H7 (cell line): ENCODE results near the gene TRIM52. TPM values are rescaled to one million over a fixed set of nuclear protein-coding genes. Genes with fewer than 3 reads are reported as not detected.
"Not testable (repeated sequence)": the region's sequence is repeated elsewhere in the genome, so short reads cannot be mapped to it uniquely, and the experiment has no call there.

ENCODE experiments used
- DNase-seq: peaks from one replicate; pipeline ENCODE4 v3.0.0; 2012
- H3K27me3 ChIP-seq: 2 replicates; pipeline ENCODE4 v1.6.0; 2011; ENCODE audit warnings: mild to moderate bottlenecking, low read length; ENCODE audit not compliant: control insufficient read depth, insufficient read depth
- H3K36me3 ChIP-seq: replicated peaks from 2 replicates; pipeline ENCODE4 v1.5.1; 2011; ENCODE audit warnings: low read length; ENCODE audit not compliant: control insufficient read depth, insufficient read depth
- H3K4me3 ChIP-seq: 2 replicates; pipeline ENCODE4 v1.5.1; 2011; ENCODE audit warnings: low read depth, mild to moderate bottlenecking, control low read depth, low read length, moderate library complexity; ENCODE audit not compliant: insufficient read depth
- total RNA-seq: library from RNA; depleted of rRNA; stranded (reverse); fragments of >200 nt; shearing (Covaris generic); gene quantifications from 2 replicates; pipeline ENCODE4 v1.2.3, GENCODE V29; 2014

Gene TRIM52
- total RNA-seq, 1 experiment from 2014 or later: 1.9 TPM

DNA sequence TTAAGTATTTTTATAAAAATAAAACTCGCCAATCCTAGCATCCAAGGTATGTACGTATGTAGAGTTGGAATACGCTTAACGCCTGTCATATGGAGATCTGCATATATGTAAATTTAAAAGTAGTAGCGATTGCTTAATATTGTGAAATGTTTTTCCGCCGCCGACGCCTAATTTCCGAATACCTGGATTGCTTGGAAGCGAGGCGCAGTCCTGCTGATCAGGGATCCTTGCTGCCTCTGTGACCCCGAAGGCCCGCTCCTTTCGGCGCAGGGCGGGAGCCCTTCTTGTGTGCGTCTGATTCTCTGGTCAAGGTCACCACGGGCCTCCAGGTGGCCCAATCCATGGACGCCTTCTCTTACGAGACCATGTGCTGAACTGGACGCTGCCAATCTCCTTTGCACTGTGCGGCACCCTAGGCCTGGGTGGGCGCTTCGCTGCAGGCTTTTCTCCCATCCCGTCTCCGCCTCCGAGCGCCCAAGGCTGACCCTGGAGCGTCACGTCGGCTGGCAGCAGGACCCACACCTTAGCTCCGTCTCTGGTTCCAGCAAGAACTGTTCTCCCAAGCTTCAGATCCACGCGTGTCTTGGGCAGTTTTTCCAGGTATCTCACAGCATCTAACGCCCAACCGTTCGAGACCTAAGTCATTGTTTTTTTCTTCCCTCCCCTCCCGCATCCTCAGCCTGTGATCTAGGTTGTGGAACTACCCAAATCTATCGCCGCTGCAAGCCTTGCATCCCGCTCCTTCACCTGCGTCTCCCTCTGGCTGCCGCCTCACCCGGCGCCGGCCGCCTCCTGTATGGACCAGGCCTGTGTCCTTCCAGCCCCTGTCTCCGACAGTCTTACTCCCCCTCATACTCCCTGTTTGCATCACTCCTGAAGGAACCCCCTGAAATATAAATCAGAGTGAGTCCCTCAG lies 41.4 kb downstream of the TRIM52 start:
- H3K27me3 ChIP-seq: peaks cover 11% of the 10 kb centered on the region; the same call in 1 of the 2 replicates
- DNase-seq: no peak
- H3K36me3 ChIP-seq: no peaks in the 10 kb centered on the region
- H3K4me3 ChIP-seq: no peak overlapping the region

DNA sequence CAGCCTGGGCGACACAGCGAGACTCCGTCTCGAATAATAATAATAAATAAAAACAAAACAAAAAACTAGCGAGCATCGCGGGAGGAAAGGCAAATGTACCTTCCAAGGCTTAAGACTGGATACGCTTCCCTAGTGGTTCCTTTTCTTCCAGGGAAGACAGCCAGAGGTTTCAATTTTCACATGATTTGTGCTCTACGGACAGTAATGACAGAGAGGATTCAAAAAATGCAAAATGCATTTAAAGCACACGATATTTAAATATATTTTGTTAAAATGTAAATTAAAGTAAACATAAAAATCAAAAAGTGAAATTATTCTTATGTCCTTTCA lies 42.2 kb downstream of the TRIM52 start:
- DNase-seq: no peak
- peak overlapping the region; percentile 66 for H3K4me3 ChIP-seq
- H3K27me3 ChIP-seq: peaks cover 11% of the 10 kb centered on the region; the same call in 1 of the 2 replicates
- no peaks in the 10 kb centered on the region for H3K36me3 ChIP-seq

DNA sequence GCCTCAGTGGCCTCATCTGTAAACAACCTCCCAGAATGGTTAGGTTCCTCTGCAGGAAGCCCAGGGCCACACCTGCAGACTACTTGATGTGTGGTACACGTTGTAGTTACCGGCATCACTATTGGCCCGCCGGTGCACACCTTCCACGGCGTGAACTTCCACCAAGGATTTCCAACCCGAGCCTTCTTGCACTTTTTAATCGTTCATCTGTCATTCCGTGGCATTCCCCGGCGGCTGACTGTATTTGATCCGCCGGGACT lies 43.2 kb downstream of the TRIM52 start:
- Histone ChIP-seq H3K4me3 (peak overlapping the region; percentile 66), H3K36me3 (no peaks in the 10 kb centered on the region), H3K27me3 (peaks cover 11% of the 10 kb centered on the region; the same call in 1 of the 2 replicates)
- DNase-seq: no peak

DNA sequence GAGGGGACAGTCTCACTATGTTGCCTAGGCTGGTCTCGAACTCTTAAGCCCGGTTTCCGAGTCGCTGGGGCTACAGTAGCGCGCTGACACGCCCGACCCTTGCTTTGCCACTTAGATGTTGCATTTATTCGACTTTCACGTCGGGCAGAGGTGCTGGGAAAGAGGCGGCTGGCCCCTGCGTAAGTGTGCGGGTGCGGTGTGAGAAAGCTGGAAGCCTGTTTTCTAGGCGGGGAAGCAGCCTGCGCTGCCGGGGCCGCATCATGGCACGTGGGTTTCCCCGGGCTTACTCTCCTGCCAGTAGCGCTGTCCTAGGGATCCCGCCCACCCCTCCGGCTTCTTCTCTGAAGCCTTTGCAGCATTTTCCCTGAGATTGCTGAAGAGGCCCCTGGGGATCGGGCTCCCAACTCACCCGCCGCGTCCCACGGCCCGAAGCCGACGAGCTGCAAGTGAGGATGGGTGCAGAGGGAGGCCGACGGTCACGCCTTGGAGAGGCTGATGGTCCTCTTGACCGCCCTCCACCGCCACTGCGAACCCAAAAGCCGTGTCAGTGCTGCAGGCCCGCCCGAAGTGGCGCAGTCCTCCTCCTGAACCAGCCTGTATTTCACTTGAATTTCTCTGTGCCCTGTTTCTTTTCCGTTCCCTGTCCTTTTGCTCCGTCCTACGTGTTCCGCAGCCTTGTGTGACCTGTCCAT lies 43.7 kb downstream of the TRIM52 start:
- Histone ChIP-seq H3K27me3 (peaks cover 11% of the 10 kb centered on the region; the same call in 1 of the 2 replicates), H3K4me3 (peak overlapping the region; percentile 66), H3K36me3 (no peaks in the 10 kb centered on the region)
- DNase-seq: peak; percentile 82

DNA sequence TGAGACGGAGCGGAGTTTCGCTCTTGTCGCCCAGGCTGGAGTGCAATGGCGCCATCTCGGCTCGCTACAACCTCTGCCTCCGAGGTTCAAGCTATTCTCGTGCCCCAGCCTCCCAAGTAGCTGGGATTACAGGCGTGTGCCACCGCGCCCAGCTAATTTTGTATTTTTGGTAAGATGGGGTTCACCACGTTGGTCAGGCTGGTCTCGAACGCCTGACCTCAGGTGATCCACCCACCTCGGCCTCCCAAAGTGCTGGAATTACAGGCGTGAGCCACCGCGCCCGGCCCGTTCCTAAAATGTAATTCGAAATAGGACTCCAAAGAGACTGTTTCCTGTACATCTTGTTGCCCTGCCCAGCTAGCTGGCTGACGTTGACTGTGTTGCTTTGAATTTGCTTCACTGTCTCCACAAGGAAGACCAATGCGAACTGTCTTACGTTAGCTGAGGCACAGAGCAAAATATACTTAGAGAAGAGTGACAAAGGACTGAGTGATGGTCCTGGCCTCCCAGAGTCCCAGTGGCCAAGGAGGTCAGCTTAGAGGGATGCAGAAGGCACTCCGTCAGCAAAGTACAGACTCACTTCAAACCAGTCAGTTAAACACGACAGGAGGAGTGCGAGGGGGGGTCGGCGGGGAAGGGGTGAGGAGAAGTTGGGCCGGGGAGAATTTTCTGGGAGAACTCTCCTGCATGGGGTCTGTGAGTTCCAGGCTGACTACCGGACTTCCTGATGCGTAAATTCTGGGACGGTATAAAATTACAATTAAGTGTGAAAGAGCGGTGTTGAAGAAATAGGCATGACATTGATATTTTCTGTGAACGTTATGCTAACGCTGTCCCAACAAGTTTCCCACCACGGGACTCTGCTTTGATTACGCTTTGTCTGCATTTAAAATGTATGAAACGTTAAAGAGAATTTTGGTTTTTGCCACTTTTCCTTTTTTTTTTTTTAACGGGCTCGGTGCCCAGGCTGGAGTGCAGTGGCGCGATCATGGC lies 44.6 kb downstream of the TRIM52 start:
- peak overlapping the region; percentile 66 for H3K4me3 ChIP-seq
- H3K36me3 ChIP-seq: no peaks in the 10 kb centered on the region
- peaks cover 11% of the 10 kb centered on the region; the same call in 1 of the 2 replicates for H3K27me3 ChIP-seq
- no peak for DNase-seq

DNA sequence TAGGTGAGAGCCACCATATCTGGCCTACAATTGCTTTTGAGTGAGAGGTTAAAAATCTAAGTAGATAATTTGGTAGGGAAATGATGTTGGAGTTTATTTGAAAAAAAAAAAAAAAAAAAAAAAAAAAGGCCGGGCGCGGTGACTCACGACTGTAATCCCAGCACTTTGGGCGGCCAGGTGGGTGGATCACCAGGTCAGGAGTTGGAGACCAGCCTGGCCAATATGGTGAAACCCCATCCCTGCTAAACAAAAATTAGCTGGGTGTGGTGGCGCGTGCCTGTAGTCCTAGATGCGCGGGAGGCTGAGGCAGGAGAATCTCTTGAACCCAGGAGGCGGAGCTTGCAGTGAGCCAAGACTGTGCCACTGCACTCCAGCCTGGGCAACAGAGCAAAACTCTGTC lies 46.7 kb downstream of the TRIM52 start:
- H3K36me3 ChIP-seq, DNase-seq, H3K4me3 ChIP-seq: not testable (repeated sequence)
- peaks cover 11% of the 10 kb centered on the region; the same call in 1 of the 2 replicates for H3K27me3 ChIP-seq

DNA sequence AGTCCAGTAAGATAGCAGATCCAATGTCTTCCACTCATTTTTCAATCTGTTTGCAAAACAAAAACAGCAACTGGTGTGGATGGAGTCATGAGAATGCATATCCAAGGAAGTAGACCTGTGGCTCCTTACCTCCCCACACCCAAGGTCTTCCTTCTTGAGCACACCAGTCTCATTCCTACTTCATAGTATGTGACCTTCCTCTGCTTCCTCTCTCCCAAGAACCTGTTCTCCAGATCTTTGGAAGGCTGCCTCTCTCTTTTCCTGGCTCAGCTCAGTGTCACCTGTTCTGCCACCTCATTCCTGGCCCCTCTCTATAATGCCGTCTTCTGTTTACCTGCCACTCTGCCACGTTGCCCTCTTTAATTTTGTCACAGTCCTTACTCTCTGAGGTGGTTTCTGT lies 48.0 kb downstream of the TRIM52 start:
- Histone ChIP-seq H3K36me3 (no peaks in the 10 kb centered on the region), H3K27me3 (peaks cover 11% of the 10 kb centered on the region; the same call in 1 of the 2 replicates), H3K4me3 (no peak overlapping the region)
- no peak for DNase-seq

DNA sequence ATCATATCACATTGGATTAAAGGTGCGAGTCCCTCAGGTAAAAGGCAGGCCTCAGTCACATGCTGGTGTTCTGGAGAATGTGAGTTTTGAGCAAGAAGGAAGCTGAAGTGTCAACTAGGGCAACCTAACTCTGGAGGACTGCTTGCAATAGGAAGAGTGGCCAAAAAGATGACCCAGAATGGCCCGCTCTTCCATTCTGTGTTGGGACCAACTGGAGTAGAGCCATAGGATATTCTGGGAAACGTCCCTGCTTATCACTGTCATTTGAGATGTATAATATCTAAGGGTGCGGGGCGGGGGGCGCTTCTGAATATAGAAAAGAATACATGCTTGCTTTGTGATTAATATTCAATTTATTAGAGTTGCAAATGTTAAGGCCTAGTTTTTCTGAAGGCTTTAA lies 48.9 kb downstream of the TRIM52 start:
- Histone ChIP-seq H3K36me3 (no peaks in the 10 kb centered on the region), H3K4me3 (no peak overlapping the region), H3K27me3 (peaks cover 8% of the 10 kb centered on the region; the same call in 1 of the 2 replicates)
- DNase-seq: peak; percentile 2

DNA sequence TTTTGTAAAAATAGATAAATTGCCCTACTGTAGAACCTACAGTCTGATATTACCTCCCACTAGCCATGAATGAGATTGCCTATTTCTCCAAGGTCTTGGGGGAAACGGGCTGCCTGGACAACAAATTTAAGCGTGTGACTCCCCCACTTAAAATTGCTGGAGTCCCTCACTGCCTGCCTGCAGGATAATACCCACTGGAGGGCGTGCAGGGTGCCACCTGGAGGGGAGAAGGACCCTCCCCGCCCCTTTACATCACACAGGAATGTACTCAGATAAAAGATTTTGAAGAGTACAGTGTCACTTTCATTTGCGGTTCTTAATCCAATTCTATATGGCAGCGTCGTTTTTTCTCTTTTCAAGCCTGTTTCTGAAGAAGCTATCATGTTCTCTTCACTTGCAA lies 49.7 kb downstream of the TRIM52 start:
- no peak overlapping the region for H3K4me3 ChIP-seq
- no peaks in the 10 kb centered on the region for H3K36me3 ChIP-seq
- DNase-seq: peak; percentile 55
- H3K27me3 ChIP-seq: peaks cover 5% of the 10 kb centered on the region

DNA sequence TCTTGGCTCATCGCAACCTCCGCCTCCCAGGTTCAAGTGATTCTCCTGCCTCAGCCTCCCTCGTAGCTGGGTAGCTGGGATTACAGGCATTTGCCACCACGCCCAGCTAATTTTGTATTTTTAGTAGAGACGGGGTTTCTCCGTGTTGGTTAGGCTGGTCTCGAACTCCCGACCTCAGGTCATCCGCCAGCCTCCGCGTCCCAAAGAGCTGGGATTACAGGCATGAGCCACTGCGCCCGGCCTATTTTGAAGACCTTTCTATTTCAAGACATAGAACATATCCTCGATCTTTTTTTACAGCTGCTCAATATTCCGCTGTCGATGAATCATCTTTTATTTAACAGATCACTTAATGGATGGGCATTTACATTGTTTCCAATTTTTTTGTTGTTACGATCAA lies 50.2 kb downstream of the TRIM52 start:
- not testable (repeated sequence) for H3K27me3 ChIP-seq

DNA sequence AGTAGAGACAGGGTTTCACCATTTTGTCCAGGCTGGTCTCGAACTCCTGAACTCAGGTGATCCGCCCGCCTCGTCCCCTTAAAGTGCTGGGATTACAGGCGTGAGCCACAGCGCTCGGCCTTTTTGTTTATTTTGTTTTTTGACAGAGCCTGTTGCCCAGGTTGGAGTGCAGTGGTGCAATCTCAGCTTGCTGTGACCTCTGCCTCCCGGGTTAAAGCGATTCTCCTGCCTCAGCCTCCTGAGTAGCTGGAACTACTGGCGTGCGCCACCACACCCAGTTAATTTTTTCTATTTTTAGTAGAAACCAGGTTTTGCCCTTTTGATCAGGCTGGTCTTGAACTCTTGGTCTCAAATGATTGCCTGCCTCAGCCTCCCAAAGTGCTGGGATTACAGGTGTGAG lies 50.8 kb downstream of the TRIM52 start:
- peaks cover 14% of the 10 kb centered on the region for H3K27me3 ChIP-seq

More for the DNA sequence above, 50.2 kb downstream of the TRIM52 start:
- not testable (repeated sequence) for DNase-seq, H3K36me3 ChIP-seq, H3K4me3 ChIP-seq

DNA sequence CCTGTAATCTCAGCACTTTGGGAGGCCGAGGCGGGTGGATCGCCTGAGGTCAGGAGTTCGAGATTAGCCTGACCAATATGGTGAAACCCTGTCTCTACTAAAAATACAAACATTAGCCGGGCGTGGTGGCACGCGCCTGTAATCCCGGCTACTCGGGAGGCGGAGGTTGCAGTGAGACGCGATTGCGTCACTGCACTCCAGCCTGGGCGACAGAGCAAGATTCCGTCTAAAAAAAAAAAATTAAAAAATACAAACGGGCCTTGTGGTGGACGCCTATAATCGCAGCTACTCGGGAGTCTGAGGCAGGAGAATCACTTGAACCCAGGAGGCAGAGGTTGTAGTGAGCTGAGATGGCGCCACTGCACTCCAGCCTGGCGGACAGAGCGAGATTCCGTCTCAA lies 51.9 kb downstream of the TRIM52 start:
- not testable (repeated sequence) for DNase-seq, H3K36me3 ChIP-seq, H3K4me3 ChIP-seq
- H3K27me3 ChIP-seq: peaks cover 26% of the 10 kb centered on the region

More for the DNA sequence above, 50.8 kb downstream of the TRIM52 start:
- H3K36me3 ChIP-seq, H3K4me3 ChIP-seq, DNase-seq: not testable (repeated sequence)

DNA sequence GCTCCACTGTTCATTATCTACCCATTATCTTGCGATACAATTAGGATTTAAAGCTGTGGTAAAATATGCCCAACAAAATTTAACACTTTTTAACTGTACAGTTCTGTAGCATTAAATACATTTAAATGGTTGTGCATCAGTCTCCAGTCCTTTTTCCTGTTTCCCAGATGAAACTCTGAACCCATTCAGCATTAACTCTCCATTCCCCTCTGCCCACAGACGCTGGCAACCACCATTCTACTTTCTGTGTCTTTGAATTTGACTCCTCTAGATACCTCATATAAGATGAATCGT lies 53.0 kb downstream of the TRIM52 start:
- Histone ChIP-seq H3K36me3 (no peaks in the 10 kb centered on the region), H3K4me3 (no peak overlapping the region), H3K27me3 (peaks cover 37% of the 10 kb centered on the region)
- DNase-seq: no peak

DNA sequence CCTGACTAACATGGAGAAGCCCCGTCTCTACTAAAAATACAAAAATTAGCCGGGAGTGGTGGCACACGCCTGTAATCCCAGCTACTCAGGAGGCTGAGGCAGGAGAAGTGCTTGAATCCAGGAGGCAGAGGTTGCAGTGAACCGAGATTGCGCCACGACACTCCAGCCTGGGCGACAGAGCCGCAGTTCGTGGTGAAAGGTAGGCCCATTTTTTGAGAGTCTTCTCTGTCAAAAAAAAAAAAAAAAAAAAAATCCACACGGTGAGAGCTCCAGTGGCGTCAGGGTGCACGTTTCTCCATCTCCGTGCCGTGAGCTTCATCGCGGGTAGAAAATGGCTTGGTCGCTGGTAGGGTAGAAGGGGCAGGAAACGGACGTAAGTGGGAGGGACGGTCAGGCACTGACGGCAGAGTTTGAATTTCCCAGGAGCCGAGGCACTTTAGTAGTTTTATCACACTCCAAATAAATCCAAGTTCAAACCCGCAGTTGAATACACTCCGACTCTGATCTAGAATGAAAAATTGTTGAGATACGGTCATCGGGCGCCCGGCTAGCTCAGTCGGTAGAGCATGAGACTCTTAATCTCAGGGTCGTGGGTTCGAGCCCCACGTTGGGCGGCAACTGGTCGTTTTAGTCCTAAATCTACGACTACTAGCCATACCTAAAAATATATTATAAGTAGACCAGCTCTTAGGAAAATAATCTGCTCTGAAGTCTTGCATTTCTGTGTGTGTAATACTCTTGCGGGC lies 53.6 kb downstream of the TRIM52 start:
- H3K27me3 ChIP-seq: peaks cover 41% of the 10 kb centered on the region
- H3K4me3 ChIP-seq: peak overlapping the region; percentile 81
- DNase-seq: peak; percentile 51
- no peaks in the 10 kb centered on the region for H3K36me3 ChIP-seq
